Glomerular visceral epithelial cell (primary cell): ENCODE results near the gene COPS9.
A peak's percentile ranks its signal among the peaks of the same experiment; 100 is the strongest.

Experiments
- DNase-seq: peaks from one replicate; pipeline ENCODE4 v3.0.0-alpha.2; 2016; ENCODE audit errors: extremely low spot score

Gene COPS9

DNA sequence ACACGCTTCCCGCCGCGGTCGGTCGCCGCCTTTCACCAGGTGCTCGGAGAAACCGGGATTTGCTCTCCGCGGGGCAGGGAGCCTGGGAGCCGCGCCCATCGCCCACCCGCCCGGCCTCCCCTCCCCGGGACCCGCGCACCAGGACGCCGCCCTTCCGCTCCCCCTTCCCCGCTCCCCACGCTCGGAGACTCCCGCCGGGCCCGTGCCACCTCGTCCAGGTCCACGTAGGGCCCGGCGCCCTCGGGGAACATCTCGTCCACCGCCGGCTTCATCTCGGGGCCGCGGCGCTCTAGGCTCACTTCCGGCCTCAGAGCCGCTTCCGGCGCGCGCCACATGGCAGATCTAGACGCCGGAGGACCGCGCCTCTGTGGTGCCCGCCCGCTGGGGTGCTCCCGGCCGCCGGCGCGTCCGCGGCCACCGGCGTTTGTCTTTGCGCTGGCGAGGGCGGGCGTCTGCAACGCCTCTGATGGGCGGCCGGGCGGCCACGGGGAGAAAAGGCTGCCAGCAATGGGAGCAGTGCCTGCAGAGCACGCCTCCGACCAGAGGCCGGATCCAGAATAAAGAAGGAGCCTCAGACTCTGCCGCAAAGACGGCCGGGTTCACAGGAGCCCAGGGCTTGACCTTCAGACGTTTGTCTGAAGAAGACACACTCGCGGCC lies at the start of gene COPS9:
TSS of gene COPS9 (minus strand) at position 293 of the 658 bp plus-strand sequence. CDS start at position 272, 21 bp downstream.
- peak; percentile 89 for DNase-seq

DNA sequence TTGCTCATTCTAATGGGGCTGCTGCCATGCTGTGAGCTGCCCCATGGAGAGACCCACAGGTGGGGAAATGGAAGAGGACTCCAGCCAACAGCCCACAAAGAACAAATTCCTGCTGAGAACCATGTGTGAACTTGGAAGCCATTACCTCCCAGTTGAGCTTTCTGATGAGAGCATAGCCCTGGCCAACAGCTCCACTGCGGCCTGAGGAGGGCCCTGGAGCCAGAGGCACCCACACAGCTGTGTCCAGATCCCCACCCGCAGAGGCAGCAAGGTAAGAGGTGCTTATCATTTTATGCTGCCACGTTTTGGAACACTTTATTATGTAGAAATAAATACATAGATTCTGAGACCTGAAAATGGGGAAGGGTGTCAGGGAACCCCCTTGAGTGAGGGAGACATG lies 48.6 kb upstream of the COPS9 start:
- DNase-seq = no peak

DNA sequence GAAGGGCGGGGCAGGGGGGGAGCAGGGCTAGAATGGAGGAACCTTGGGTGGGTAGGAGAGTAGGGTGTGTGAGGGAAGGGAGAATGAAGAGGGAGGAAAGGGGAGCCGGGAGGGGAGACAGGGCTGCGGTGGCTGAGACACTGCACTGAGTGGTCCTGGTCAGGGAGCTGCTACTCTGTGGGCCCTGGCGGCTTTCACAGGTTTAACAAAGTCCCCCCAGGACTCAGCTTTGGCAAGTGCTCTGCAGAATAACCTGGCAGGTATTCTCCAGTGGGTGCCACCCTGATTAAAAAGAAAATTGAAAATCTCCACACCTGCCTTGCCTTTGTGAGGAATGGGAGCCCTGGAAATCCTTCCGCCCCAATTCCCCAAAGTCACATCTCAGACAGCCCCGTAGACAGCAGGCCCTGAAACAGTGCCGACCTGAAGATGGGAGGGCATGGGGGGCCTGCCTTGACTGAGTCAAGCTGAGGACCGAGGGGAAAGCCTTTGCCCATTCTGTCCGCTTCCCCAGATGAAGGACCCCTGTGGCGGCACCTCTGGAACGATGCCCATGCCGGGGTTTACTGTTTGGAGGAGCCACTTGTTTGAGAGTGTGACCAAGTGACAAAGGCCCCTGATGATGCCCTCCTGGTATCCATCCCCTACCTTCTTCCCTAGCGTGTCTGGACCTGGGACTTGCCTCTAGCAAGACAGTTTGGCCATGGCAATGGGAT lies 47.9 kb upstream of the COPS9 start:
- DNase-seq = no peak

GRCh38 chr2:240183006-240183874 lies 47.1 kb upstream of the COPS9 start:
- no peak for DNase-seq

DNA sequence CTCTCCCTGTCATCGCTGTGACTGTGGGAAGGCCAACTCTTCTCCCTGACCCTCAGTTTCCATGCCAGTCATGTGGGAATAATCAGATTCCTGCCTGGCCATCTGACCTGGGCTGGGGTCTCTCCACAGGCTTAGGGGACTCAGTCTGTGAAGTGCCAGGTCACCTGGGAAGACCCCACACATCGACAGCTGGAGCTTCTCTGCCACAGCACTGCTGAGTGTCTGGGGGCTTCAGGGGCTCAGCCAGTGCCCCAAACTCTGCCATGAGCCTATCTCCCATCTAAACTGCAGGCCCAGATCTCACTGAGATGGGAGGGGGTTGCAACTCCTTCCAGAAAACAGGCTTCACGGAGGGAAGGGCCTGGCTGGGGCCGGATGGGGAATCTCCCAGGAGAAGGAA lies 46.4 kb upstream of the COPS9 start:
- no peak for DNase-seq

DNA sequence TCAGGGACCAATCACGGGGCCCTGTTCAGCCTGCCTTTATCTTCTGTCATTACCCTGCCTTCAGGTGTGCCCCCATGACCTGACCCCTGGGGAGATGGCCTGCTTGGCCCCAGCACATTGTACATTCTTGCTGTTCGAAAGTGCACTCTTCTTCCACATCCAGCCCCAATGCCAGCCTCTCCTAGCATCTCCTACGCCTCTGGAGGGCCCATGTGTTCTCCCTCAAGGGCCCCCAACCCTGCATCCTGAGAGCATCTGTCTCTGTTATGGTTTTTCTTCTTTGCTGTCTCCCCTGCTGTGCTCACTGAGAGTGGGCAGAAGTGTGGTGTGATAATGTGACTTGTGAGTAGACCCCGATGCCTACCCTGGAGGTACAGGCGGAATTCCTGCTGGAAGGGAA lies 45.9 kb upstream of the COPS9 start:
- DNase-seq = no peak

DNA sequence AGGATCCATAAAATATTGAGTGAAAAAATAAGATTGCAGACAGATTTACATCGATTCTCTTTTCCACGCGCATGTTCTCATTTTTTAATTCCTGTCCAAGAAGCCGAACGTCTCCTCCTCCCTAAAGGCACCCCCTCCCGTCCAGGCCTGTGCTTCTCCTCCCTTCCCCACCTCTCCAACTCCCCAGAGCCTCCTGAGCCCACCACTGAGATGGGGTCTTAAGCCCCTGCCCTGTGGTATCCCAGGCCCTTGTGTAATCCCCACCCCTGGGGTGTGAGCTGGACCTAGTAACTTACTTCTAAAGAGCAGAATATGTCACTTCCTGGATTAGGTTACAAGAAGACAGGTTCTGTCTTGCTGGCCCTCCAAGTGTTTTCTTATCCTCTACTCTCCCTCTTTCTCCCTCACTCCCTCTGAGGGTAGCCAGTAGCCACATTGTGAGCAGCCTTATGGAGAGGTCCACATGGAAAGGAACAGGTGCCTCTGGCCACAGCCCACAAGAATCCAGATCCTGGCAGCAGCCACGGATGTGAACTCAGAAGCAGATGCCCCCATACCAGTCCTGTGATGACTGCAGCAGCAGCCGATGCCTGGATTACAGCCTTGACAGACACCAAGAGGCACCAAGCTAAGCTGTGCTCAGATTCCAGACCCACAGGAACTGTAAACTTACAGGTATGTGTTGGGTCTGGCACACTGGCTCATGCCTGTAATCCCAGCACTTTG lies 44.0 kb upstream of the COPS9 start:
- no peak for DNase-seq

DNA sequence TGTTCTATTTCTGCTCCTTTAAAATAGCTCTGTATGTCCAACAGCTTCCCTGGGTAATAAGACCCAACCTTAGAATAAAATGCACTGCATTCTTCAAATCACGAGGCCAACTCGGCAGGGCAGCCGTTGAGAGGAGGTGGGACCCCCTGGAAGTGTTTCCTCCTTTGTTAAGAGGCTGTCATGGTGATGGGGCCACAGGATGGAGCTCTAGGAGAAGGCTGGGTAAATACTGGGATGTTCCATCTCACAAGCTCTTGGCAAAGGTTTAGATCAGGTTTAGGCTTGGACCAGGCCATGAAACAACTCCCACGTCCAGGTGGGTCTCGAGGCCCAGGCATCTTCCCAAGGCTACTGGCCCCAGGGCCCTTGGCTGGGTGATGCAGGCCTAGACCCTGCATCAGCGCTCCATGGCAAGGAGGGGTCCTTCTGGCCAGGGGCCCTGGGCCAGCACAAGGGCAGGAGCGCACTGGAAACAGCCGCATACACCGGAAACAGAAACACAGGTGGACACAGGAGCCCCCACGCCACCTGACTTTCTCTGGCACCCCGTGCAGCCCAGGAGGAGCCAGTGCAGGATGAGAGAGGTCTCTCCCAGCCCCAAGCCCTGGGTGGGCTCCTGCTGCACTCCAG lies 43.2 kb upstream of the COPS9 start:
- DNase-seq = no peak

DNA sequence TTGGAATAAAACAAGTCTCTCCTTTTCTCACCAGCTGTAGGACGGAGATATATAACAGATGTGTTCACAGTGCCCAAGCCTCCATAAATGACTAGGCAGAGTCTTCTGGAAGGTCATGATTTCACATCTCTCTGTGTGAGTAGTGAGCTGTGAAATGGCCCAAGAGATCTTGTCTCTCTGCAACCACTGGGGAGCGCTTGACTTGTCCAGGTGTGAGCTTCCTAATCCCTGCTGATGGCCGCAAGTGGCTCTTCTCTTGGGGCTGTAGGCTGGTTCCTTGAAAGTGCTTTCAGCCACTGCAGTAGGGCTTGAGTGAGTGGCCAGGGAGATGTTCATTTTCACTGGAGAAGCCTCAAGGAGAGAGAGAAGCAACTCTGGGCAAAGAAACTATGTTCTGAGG lies 42.5 kb upstream of the COPS9 start:
- no peak for DNase-seq

GRCh38 chr2:240174496-240174895 lies 38.4 kb upstream of the COPS9 start:
- DNase-seq = no peak

- DNase-seq = no peak
Observed at GRCh38 chr2:240172071-240172895, 36.2 kb upstream of the COPS9 start.

DNA sequence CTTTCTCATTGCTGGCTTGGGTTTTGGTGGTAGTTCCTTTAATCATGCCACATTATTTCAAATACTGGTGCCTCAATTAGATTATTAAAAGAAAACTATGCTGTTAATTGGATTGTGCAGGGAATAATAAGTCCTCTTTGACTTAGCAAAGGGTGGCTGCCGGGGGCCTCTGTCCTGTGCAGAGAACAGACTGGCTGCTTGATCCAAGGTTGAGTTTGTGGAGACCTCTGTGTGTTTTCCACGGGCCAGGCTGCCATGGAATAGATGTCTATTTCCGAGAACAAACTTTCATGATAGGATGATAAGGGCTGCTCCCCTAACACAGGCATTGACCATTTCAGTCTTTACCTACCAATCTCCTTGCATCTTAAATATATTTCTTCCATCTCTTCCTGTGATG lies 34.8 kb upstream of the COPS9 start:
- DNase-seq = no peak

- DNase-seq = no peak
Observed at GRCh38 chr2:240170354-240170735, 34.2 kb upstream of the COPS9 start.

GRCh38 chr2:240169486-240170353 lies 33.6 kb upstream of the COPS9 start:
- DNase-seq = no peak

DNA sequence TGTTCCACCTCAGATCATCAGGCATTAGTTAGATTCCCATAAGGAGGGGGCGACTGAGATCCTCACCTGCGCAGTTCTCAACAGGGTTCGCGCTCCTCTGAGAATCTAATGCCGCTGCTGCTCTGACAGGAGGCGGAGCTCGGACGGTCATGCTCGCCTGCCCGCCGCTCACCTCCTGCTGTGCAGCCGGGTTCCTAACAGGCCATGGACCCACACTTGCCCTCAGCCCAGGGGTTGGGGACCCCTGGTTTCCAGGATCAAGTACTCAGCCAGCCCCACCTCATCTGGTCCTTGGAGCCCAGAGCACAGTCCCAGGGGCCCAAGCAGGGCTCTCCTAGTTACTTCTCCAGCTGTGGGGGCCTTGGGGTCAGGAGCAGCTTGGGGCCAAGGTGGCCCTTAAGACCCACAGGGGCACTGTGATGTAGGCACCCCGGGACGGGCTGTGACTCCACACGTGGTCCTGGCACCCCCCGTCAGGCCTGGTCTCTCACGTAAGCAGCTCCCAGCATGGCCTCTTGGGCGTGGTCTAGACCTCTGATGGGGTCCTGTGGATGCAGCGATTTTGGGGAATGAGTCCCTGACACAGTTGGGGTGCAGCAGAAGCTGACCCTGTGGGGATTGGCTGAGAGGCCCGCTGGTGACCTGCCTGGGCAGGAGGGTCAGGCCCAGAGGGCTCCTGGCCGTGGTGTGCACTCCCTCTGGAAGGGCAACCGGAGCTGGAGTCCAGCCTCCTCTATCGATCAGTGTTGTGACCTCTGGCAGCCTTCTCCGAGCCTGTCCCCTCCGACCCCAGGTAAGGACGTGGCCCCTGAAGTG lies 32.6 kb upstream of the COPS9 start:
- no peak for DNase-seq

DNA sequence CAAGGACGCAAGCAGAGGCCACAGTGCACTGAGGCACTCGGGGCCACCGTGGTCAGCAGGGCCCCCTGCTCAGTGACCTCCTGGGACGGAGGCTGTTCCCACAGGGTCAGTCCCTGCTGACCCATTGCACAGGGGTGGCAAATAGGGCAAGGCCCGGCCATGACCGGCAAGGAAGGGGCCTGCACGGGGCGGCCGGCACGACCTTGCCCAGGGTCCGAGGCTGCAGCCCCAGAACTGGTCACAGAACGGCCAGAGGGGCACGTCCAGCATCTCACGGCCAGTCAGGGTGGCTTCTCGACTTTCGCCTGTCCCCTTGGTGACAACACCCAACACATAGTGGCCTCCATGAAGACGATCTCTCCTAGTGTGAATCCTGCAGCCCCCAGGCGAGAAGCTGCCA lies 31.9 kb upstream of the COPS9 start:
- DNase-seq = no peak

DNA sequence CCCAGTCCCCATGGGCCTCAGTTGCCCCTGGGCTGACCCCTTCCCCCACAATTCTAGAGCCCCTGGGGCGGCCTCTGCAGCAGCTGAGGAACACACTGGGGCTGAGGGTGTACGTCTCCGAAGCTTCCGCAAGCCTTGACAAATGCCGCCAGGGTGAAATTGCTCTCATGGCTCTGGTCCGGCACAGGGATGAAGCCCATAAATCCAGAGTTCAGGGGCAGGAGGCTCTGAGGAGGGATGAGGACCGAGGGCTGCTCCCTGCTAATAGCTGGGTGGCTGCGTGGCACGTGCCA lies 31.4 kb upstream of the COPS9 start:
- no peak for DNase-seq

- DNase-seq = no peak
Observed at GRCh38 chr2:240166761-240167587, 30.9 kb upstream of the COPS9 start.
